ENCODE results near the gene TMPRSS12.

DNA sequence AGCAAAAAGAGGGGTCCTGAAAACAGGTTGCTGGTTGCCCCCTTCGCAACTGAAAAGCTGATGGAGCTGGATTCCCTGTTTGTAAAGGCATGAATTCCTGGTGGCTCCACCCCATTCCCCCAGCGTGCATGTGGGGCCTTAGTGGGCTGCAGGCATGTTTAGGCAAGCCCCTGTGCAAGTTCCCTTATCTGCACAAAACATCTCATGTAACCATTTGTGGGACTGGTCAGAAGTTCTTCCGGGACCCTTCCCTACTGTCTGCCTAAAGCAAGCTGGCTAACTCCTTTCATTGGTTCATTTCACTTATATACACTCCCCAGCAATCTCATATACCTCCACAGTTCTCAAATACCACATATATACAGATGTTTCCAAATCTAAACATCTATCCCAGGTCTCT is 85.7 kb downstream of the TMPRSS12 start:
- TF ChIP-seq, protein P1, sequence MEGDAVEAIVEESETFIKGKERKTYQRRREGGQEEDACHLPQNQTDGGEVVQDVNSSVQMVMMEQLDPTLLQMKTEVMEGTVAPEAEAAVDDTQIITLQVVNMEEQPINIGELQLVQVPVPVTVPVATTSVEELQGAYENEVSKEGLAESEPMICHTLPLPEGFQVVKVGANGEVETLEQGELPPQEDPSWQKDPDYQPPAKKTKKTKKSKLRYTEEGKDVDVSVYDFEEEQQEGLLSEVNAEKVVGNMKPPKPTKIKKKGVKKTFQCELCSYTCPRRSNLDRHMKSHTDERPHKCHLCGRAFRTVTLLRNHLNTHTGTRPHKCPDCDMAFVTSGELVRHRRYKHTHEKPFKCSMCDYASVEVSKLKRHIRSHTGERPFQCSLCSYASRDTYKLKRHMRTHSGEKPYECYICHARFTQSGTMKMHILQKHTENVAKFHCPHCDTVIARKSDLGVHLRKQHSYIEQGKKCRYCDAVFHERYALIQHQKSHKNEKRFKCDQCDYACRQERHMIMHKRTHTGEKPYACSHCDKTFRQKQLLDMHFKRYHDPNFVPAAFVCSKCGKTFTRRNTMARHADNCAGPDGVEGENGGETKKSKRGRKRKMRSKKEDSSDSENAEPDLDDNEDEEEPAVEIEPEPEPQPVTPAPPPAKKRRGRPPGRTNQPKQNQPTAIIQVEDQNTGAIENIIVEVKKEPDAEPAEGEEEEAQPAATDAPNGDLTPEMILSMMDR (IDR thresholded peaks at IDR 0.05) = no peak
- no peak for TF ChIP-seq POLR2A (IDR thresholded peaks at IDR 0.05)
